Tibial nerve (tissue), 4 donors: ENCODE data around the gene CCDC180. TPM values are rescaled to one million over a fixed set of nuclear protein-coding genes. Genes with fewer than 3 reads are reported as not detected.

Source experiments
- DNase-seq, 2 donors: peaks; one replicate each; pipeline ENCODE4 v3.0.0-alpha.2; 2019; ENCODE audit warnings: low spot score in 2 of 2
- H3K27ac ChIP-seq, 4 donors: fragments of 200-600 bp; sonication (generic) in 3 of 4; one replicate each; pipeline ENCODE4 v1.5.1; 2017 to 2019; ENCODE audit warnings: mild to moderate bottlenecking in 1 of 4
- H3K27me3 ChIP-seq, 2 donors: fragments of 200-600 bp; sonication (generic) in 1 of 2; one replicate each; pipeline versions ENCODE4 v1.5.1 to v1.6.0; 2017 to 2019
- H3K36me3 ChIP-seq, 3 donors: fragments of 200-600 bp; sonication (generic); one replicate each; pipeline ENCODE4 v1.5.1; 2018 to 2019
- H3K4me1 ChIP-seq, 4 donors: fragments of 200-600 bp; sonication (generic) in 3 of 4; one replicate each; pipeline ENCODE4 v1.5.1; 2017 to 2019
- H3K4me3 ChIP-seq, 4 donors: fragments of 200-600 bp; sonication (generic) in 3 of 4; one replicate each; pipeline ENCODE4 v1.5.1; 2017 to 2019; ENCODE audit warnings: mild to moderate bottlenecking in 1 of 4, moderate library complexity in 1 of 4
- H3K9me3 ChIP-seq, 4 donors: fragments of 200-600 bp; sonication (generic) in 3 of 4; one replicate each; pipeline ENCODE4 v1.5.1; 2017 to 2019
- CTCF ChIP-seq, 5 experiments: fragments of 200-600 bp in 3 of 5; fragments of 450-650 bp in 2 of 5; sonication (generic) in 3 of 5; IDR thresholded peaks; one replicate each; pipeline ENCODE4 v1.5.1; 2016 to 2019; ENCODE audit warnings: antibody characterized with exemption in 5 of 5, mild to moderate bottlenecking in 3 of 5, moderate library complexity in 2 of 5
- EP300 ChIP-seq, 2 donors: sonication (generic); formaldehyde crosslinking; IDR thresholded peaks; one replicate each; pipeline ENCODE4 v1.6.1; 2017; ENCODE audit warnings: antibody characterized with exemption in 2 of 2, mild to moderate bottlenecking in 1 of 2
- POLR2A ChIP-seq, 2 donors: fragments of 450-650 bp; IDR thresholded peaks; one replicate each; pipeline ENCODE4 v1.6.1; 2017; ENCODE audit warnings: antibody characterized with exemption in 2 of 2, mild to moderate bottlenecking in 2 of 2, moderate library complexity in 2 of 2
- WGBS, 2 donors: methylation state at CpG; one replicate each; pipeline ENCODE4 v1.1.5; 2018; 5-methylcytosine and 5-hydroxymethylcytosine counted together
- total RNA-seq, 4 donors: library from RNA; depleted of rRNA; stranded (reverse); fragments of >200 nt; gene quantifications; one replicate each; pipeline ENCODE4 v1.1.0, GENCODE V29; 2016

The CCDC180 gene
- total RNA-seq, 4 donors from 2014 or later, result 6.0 to 14.0 (median 11.7) TPM

- WGBS, 2 donors, result 92 to 100% methylated on average over 1 to 2 of the region's 2 CpGs
- Histone ChIP-seq H3K27me3 (no peaks in the 10 kb centered on the region), H3K4me1 (peaks cover 0 to 22% (median 8%) of the 10 kb centered on the region in 4 donors), H3K9me3 (no peaks in the 10 kb centered on the region), H3K4me3 (no peak overlapping the region), H3K27ac (no peak overlapping the region), H3K36me3 (peaks cover 0 to 69% (median 0%) of the 10 kb centered on the region in 3 donors)
- TF ChIP-seq POLR2A (IDR thresholded peaks at IDR 0.05) (no peak), EP300 (IDR thresholded peaks at IDR 0.05) (no peak), CTCF (IDR thresholded peaks at IDR 0.05) (no peak)
- DNase-seq, result no peak
These were observed 3.4 kb downstream of the CCDC180 start for GRCh38 chr9:97310896-97311295.

- TF ChIP-seq CTCF (IDR thresholded peaks at IDR 0.05), result no peak
- no peak for TF ChIP-seq EP300 (IDR thresholded peaks at IDR 0.05)
- no peak for TF ChIP-seq POLR2A (IDR thresholded peaks at IDR 0.05)
- WGBS, 2 donors, result 80 to 84% methylated on average over 8 to 11 of the region's 12 CpGs
- Histone ChIP-seq H3K9me3 (no peaks in the 10 kb centered on the region), H3K4me3 (no peak overlapping the region), H3K27ac (no peak overlapping the region), H3K27me3 (no peaks in the 10 kb centered on the region), H3K4me1 (peaks cover 0 to 14% (median 7%) of the 10 kb centered on the region in 4 donors), H3K36me3 (peaks cover 0 to 80% (median 0%) of the 10 kb centered on the region in 3 donors)
- no peak for DNase-seq
These were observed 4.5 kb downstream of the CCDC180 start for GRCh38 chr9:97311798-97312500.

GRCh38 chr9:97312556-97312955 is 5.1 kb downstream of the CCDC180 start:
- H3K27me3 ChIP-seq, result no peaks in the 10 kb centered on the region
- no peak for TF ChIP-seq EP300 (IDR thresholded peaks at IDR 0.05)
- H3K4me1 ChIP-seq, result peaks cover 0 to 8% (median under 1%) of the 10 kb centered on the region in 4 donors
- WGBS, 2 donors, result 82 to 85% methylated on average over 5 of the region's 5 CpGs
- H3K27ac ChIP-seq, result no peak overlapping the region
- no peaks in the 10 kb centered on the region for H3K9me3 ChIP-seq
- no peak for DNase-seq
- H3K4me3 ChIP-seq, result no peak overlapping the region
- peaks cover 0 to 86% (median 0%) of the 10 kb centered on the region in 3 donors for H3K36me3 ChIP-seq

- DNase-seq, result no peak
- Histone ChIP-seq H3K4me3 (no peak overlapping the region), H3K36me3 (peaks cover 0 to 93% (median 0%) of the 10 kb centered on the region in 3 donors), H3K4me1 (peaks cover 0 to 1% (median 0%) of the 10 kb centered on the region in 4 donors), H3K27me3 (no peaks in the 10 kb centered on the region), H3K9me3 (no peaks in the 10 kb centered on the region), H3K27ac (no peak overlapping the region)
- WGBS, 2 donors, result 88 to 89% methylated on average over 4 of the region's 4 CpGs
- TF ChIP-seq CTCF (IDR thresholded peaks at IDR 0.05), result no peak
- TF ChIP-seq EP300 (IDR thresholded peaks at IDR 0.05), result no peak
- no peak for TF ChIP-seq POLR2A (IDR thresholded peaks at IDR 0.05)
These were observed 5.8 kb downstream of the CCDC180 start for GRCh38 chr9:97313243-97313642.

- 82 to 87% methylated on average over 5 of the region's 5 CpGs for WGBS, 2 donors
- Histone ChIP-seq H3K27ac (no peak overlapping the region), H3K36me3 (peaks cover 0 to 98% (median 0%) of the 10 kb centered on the region in 3 donors), H3K4me1 (no peaks in the 10 kb centered on the region), H3K9me3 (no peaks in the 10 kb centered on the region), H3K27me3 (no peaks in the 10 kb centered on the region), H3K4me3 (no peak overlapping the region)
- no peak for TF ChIP-seq EP300 (IDR thresholded peaks at IDR 0.05)
- no peak for TF ChIP-seq CTCF (IDR thresholded peaks at IDR 0.05)
- no peak for TF ChIP-seq POLR2A (IDR thresholded peaks at IDR 0.05)
- no peak for DNase-seq
These were observed 6.3 kb downstream of the CCDC180 start for GRCh38 chr9:97313746-97314145.
